DMS114 treated with DMSO at 0.1 percent for 48 hours (cell line): ENCODE data around the gene TMC8.

Source experiments
- DNase-seq: peaks from one replicate; lab custom pipeline; 2025; ENCODE audit not compliant: unreplicated experiment; lab: John Stamatoyannopoulos, UW

TMC8 gene

DNA sequence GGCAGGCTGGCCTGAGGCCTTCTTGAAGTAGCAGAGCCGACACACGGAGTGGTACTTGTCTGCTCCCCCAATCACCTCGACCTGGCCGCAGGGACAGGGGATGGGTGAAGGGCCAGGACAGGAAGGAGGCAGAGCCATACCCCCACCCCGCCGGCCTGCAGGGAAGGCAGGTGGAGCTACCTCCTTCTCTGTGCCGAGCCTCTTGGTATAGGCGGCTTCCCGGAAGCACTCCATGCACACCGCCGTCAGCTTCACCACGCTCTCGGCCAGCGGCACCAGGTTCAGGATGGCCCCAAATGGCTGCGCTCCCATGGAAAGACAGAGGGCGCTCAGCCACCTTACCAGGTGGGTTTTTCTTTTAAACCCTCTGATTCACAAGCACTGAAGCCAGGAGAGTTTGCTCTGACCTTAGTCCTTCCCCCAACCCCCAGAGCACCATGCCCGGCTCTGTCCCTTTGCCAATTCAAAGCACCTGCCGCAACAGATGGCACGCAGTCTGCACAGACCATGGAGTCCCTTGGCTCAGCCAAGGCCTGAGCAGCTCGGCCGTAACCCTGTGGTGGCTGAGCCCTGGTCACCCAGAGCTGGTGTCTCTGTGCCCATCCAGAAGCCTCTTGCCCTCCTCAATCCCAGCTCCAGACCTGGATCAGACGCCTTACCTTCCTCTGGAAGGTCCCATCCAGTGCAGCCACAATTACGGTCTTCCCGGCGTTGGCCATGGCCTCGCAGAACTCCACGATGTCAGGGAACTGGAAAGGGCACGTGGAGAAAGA lies 44.5 kb downstream of the TMC8 start:
- no peak for DNase-seq

DNA sequence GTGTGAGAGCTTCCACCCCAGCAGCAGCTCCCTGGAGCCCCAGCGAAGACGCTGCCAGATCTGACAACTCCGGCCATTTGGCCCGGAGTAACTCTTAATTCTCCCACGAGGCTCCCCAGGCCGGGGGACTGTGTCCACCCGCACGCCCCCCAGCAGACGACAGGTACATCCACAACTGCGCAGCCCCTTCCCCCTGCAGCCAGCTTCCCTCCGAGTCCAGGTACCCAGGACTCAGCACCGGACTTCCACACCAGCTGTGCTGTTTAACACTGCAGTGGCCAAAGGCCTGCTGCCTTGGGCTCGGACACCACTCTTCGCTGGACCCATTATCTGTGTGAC lies 45.0 kb downstream of the TMC8 start:
- DNase-seq = no peak

DNA sequence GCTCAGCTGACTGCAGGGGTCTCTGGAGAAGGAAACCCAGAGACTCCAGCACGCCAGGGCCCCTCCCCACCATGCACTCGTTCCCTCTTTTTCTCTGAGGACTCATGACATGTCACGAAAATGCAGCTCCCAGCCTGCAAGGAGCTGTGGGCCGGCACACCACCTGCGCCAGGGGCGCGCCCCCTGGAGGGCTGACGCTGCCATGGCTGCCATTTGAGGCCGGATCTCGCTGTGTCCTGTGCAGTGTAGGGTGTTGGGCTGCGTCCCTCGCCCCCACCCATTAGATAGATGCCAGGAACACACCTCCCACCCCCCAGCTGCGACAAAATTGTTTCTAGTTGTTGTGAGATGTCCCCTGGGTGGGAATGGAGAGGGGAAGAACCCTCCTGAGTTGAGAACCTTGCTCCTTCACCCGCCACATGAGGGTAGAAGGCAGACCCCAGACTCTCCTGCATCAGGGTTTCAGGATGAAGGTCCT lies 46.0 kb downstream of the TMC8 start:
- no peak for DNase-seq

DNA sequence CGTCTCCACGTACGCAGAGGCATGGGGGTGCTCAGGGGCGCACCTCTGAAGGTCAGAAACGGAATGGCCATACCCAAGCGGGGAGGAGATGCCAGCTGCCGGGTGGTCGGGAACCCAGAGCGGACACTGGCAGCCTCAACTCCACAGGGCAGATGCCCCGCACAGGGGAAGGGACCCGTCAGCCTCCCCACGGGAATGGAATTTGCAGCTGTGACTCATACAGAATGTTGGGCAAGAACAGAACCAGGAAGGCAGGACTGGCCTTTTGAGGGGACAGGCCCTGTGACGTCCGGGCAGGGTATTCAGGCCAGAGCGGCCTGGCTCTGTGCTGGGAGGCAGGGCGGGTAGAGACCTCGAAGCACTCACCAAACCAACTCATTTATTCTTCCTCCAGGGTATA lies 48.8 kb downstream of the TMC8 start:
- no peak for DNase-seq

DNA sequence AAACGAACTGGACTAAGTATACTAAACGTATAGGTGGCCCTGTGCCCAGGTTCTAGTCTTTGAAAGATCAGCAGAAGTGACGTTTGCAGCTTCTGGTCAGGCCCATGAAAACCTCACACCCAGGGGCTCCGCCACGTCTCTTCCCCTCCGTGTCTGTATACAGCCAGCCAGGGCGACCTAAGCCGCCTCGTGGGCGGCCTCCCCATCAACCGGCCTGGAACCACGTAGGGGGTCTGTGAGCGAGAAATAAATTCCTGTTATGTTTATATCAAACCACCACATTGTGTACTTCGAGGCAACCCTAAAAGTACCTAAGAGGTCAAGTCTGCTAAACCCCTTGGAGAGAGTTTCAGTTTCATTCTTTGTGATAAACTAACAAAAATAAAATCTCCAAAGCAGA lies 49.5 kb downstream of the TMC8 start:
- no peak for DNase-seq

DNA sequence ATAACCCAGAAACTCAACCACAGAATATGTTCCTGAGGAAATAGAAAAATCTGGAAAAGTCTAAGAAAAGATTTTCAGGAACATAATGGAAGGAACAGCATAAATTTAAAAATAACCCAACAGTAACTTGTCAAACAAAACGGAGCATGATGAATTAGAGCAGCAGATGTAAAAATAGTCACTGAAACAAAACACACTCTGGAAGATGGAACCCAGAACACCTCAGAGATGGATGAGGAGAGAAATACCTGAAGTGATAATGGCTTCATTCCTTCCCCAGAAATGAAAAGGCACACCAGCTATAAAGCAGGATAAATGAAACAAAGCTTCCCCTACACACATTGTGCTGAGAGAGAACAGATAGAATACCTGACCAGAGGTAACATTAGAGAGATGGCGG lies 49.9 kb downstream of the TMC8 start:
- DNase-seq = no peak

DNA sequence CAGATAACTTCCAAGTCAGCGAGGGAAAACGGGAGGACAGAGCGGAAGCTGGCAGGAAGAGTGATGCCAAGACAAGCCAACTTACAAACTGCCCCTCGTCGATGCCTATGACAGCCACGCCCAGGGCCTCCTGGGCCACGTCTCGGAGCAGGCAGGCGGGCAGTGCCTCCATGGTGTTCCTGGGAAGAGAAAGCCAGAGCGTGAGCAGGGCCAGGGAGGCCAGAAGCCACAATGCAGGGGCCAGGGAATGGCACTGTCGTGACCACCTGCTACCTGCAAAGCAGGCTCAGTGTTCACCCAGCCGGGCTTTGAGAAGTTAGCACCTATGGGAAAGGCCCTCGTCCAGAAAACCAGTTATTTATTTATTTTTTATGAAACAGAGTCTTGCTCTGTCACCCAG lies 51.9 kb downstream of the TMC8 start:
- no peak for DNase-seq

DNA sequence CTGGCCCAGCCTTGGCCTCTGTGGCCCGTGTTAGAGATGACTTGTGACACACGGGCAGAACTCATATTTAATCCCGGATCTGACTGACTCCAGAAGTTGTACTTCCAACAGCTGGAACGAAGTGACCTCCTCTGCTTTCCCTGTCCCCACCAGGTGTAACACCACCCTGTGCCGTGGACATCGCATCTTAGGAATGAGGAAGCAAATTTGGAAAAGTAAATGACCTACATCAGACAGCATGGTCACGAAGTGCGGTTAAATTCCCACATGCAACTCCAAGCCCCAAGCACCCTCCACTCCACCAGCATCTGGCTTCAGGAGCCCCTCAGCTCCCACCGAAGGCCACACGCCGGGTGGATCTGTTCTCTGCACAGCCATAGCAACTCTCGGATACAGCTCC lies 53.3 kb downstream of the TMC8 start:
- no peak for DNase-seq

DNA sequence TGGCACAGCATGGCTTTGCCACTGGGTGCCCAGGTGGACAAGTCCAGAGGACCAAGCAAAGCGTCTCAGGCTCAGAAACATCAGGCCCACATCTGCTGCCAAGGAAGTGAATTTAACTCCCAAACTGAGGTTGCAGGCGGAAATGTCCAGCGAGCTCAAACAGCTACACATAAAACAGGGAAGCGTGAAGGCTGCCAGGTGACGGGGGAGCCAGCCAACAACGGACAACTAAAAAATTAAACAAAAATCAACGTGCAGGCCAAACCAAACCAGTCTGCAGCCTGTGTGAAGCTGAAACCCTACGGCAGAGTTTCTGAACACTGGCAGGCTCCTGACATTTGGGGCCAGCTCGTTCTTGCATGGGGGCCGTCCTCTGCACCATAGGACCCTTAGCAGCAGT lies 53.8 kb downstream of the TMC8 start:
- no peak for DNase-seq

DNA sequence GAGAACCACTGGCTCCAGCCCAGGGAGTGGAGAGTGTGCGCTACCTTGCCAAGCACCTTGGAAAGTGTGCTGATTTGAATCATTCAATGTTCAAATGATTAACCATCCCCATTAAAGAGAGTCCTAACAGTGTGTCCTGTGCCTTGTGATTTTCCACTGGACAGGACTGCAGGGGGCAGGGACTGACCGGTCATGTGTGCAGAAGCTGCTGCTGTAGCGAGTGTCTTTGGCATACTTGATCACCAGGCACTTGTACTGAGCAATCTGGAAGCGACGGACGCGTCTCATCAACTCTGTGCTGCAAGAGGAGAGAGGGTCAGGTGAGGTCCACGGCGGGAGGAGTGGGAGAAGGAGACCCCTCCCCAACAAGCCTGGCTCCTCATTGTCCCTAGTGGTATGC lies 54.3 kb downstream of the TMC8 start:
- DNase-seq = no peak

DNA sequence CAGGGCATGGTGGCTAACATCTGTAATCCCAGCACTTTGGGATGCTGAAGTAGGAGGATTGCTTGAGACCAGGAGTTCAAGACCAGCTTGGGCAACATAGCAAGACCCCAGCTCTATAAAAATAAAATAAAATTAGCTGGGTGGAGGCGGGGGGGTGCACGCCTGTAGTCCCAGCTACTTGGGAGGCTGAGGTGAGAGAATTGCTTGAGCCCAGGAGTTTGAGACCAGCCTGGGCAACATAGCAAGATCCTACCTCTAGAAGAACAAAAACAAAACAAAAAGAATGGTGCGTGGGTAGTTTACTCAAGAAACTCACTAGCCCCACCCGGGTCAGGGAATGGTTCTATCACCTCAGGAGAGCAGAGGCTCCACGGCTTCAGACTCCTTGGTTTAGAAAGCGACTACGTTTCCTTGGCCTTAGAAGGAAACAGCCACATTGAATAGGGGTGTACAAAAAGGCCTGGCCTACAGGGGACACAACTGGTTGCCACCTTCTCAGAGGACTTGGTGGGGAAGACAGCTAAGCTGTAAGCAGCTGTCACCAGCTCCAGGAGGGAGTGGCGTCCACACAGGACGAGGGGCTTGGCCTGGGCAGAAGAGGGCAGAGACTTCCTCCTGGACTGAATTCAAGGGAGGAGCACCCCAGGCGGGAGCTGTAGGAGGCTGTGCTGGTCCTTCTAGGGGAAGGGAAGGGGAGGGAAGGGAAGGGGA lies 55.6 kb downstream of the TMC8 start:
- no peak for DNase-seq

DNA sequence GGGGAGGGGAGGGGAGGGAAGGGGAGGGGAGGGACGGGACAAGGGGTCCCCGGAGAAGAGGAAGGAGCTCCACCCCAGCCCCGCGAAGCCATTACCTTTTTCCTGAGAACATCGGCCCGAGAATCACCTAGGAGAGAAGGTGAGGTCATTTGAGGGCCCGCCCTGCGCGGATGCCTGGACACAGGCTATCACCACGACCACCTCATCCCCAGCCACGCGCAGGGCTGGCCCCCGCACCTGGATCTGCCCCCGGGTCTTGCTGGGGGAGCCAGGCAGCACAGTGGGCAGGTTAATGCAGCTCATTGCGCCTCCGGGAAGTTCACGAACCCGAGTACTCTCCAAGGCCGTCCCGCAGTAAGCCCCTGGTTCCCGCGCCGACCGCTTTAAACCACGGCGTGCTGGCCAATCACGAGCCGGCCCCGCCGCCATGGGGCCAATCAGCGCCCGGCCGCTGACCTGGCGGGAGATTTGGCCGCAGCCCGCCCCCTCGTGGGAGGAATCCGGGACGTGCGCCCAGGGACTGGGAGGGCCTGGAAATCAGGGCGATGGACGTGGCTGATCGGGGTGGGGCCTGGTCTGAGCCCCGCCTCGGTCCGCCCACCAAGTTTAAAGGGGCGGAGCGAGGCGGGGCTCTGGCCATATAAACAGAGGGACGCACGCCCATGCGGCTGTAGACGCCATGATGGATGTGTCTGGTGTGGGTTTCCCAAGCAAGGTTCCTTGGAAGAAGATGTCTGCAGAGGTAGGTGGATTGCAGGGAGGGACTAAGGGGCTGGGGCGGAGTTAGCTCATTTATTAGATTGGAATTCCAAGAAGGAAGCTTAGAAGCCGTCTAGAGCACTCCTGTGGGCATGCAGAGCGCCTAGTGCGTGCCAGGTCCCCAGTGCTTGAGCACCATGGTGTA lies 56.4 kb downstream of the TMC8 start, which contains the start of the genes AFMID and TK1:
Gene AFMID, plus strand, starts transcription at position 671 of the 904 bp plus-strand sequence. Its CDS starts 9 bp downstream, at position 680.
Gene TK1, minus strand, starts transcription at position 361 of the 904 bp plus-strand sequence. Its CDS starts 58 bp downstream, at position 303.
- DNase-seq = peak; percentile 90
